Neural cell (in vitro differentiated cells): ENCODE results near the gene GOLT1B. TPM values are rescaled to one million over a fixed set of nuclear protein-coding genes. Genes with fewer than 3 reads are reported as not detected.

ENCODE experiments used
- H2AFZ ChIP-seq: fragments of 200-600, 300-800 bp; sonication (generic), shearing (Covaris generic); 2 replicates; pipeline ENCODE4 v1.6.0; 2014; ENCODE audit warnings: low read depth, mild to moderate bottlenecking, antibody characterized with exemption, low read length, moderate library complexity
- H3F3A ChIP-seq: fragments of 200-600 bp; shearing (Covaris generic); 2 replicates; pipeline ENCODE4 v1.6.1; 2016; ENCODE audit warnings: mild to moderate bottlenecking, moderate library complexity, mixed read lengths, antibody characterized with exemption, low read length; ENCODE audit not compliant: insufficient read depth, poor library complexity, severe bottlenecking
- H3K27ac ChIP-seq: fragments of 200-600, 300-800 bp; sonication (generic), shearing (Covaris generic); 2 replicates; pipeline ENCODE4 v1.5.1; 2014; ENCODE audit warnings: mild to moderate bottlenecking, low read length, moderate library complexity
- H3K27me3 ChIP-seq: fragments of 300-800, 200-600 bp; sonication (generic), shearing (Covaris generic); 2 replicates; pipeline ENCODE4 v1.6.0; 2014; ENCODE audit warnings: mild to moderate bottlenecking, low read depth, low read length, moderate library complexity; ENCODE audit not compliant: insufficient read depth
- H3K36me3 ChIP-seq: fragments of 300-800, 200-600 bp; sonication (generic), shearing (Covaris generic); 2 replicates; pipeline ENCODE4 v1.5.1; 2014; ENCODE audit warnings: mild to moderate bottlenecking, antibody characterized with exemption, low read length, moderate library complexity; ENCODE audit not compliant: insufficient read depth
- H3K4me2 ChIP-seq: fragments of 300-800, 200-600 bp; sonication (generic), shearing (Covaris generic); 2 replicates; pipeline ENCODE4 v1.6.0; 2014; ENCODE audit warnings: mild to moderate bottlenecking, low read length
- H3K4me3 ChIP-seq: fragments of 300-800, 200-600 bp; sonication (generic), shearing (Covaris generic); 2 replicates; pipeline ENCODE4 v1.5.1; 2014; ENCODE audit warnings: mild to moderate bottlenecking, low read length, moderate library complexity
- H3K79me2 ChIP-seq: fragments of 200-600 bp; shearing (Covaris generic); replicated peaks from 2 replicates; pipeline ENCODE4 v1.6.0; 2014; ENCODE audit warnings: mild to moderate bottlenecking, low read length, moderate library complexity; ENCODE audit not compliant: insufficient read depth
- H3K9ac ChIP-seq: fragments of 300-800, 200-600 bp; sonication (generic), shearing (Covaris generic); 2 replicates; pipeline ENCODE4 v1.6.1; 2016; ENCODE audit warnings: mild to moderate bottlenecking, low read length, mixed read lengths
- H3K9me2 ChIP-seq: fragments of 200-600 bp; shearing (Covaris generic); 2 replicates; pipeline ENCODE4 v1.6.1; 2016; ENCODE audit warnings: mild to moderate bottlenecking, low read length, mixed read lengths; ENCODE audit not compliant: insufficient read depth
- H3K9me3 ChIP-seq: fragments of 200-600, 300-800 bp; sonication (generic), shearing (Covaris generic); 2 replicates; pipeline ENCODE4 v1.6.1; 2016; ENCODE audit warnings: mild to moderate bottlenecking, mixed run types, low read length, moderate library complexity, mixed read lengths
- H4K20me1 ChIP-seq: fragments of 200-600 bp; shearing (Covaris generic); 2 replicates; pipeline ENCODE4 v1.6.1; 2016; ENCODE audit warnings: mild to moderate bottlenecking, mixed run types; ENCODE audit not compliant: insufficient read depth
- EP300 ChIP-seq: fragments of 450-650 bp; conservative IDR thresholded peaks from 2 replicates; pipeline ENCODE4 v1.6.1; 2014; ENCODE audit warnings: antibody characterized with exemption, mild to moderate bottlenecking, moderate library complexity; ENCODE audit not compliant: poor library complexity, severe bottlenecking
- EZH2 ChIP-seq: fragments of 200-600, 300-800 bp; shearing (Covaris generic), sonication (generic); IDR thresholded peaks from 2 replicates; pipeline ENCODE4 v1.6.1; 2014; ENCODE audit warnings: antibody characterized with exemption, low read length, borderline replicate concordance, mild to moderate bottlenecking; ENCODE audit not compliant: insufficient read depth, poor library complexity, severe bottlenecking
- MXI1 ChIP-seq: fragments of 450-650 bp; conservative IDR thresholded peaks from 2 replicates; pipeline ENCODE4 v1.6.1; 2014; ENCODE audit warnings: antibody characterized with exemption, mild to moderate bottlenecking; ENCODE audit not compliant: poor library complexity, severe bottlenecking
- POLR2AphosphoS5 ChIP-seq: IDR thresholded peaks from 2 replicates; pipeline ENCODE4 v1.6.1; 2012
- RAD21 ChIP-seq: fragments of 450-650 bp; conservative IDR thresholded peaks from 2 replicates; pipeline ENCODE4 v1.6.1; 2014; ENCODE audit warnings: antibody characterized with exemption, mild to moderate bottlenecking, moderate library complexity
- SMC3 ChIP-seq: fragments of 450-650 bp; conservative IDR thresholded peaks from 2 replicates; pipeline ENCODE4 v1.6.1; 2014; ENCODE audit warnings: antibody characterized with exemption, mild to moderate bottlenecking, moderate library complexity; ENCODE audit not compliant: poor library complexity
- TAF1 ChIP-seq: IDR thresholded peaks from 2 replicates; pipeline ENCODE4 v1.6.1; 2012; ENCODE audit warnings: low read depth
- polyA plus RNA-seq: library from polyadenylated mRNA; depleted of rRNA; stranded (reverse); fragments of >200 nt; gene quantifications from 2 replicates; pipeline ENCODE4 v1.2.3, GENCODE V29; 2014
- TF ChIP-seq, protein P1 (sequence below): fragments of 450-650 bp; IDR thresholded peaks from 2 replicates; pipeline ENCODE4 v1.5.1; 2014; ENCODE audit warnings: antibody characterized with exemption, mild to moderate bottlenecking, moderate library complexity; ENCODE audit not compliant: poor library complexity, severe bottlenecking
- TF ChIP-seq, protein P2 (sequence below): IDR thresholded peaks from 2 replicates; pipeline ENCODE4 v1.6.1; 2012; ENCODE audit warnings: borderline replicate concordance

GOLT1B gene
- polyA plus RNA-seq, 1 donor from 2014 or later: 203 TPM

DNA sequence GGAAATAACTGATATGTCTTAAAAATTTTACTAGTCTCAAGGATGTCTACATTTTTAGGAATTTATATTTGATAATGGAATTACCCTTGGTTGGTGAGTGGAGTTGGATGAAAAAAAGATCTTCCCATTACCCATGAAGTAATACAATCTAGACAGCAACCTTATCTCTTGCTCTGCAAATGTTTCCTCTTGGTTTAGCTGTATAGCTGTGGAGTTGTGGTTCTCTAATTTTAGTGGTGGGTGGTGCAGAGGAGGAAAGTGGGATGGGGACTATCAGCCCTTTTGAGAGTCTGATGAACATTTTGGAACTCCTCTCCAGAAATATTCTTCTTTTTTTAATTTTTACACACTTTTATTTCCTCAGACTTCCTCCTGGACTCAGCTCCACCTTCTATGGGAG is 41.6 kb downstream of the GOLT1B start:
- no peak overlapping the region for H3K4me3 ChIP-seq
- no peaks in the 10 kb centered on the region for H3F3A ChIP-seq
- H3K9me2 ChIP-seq: no peaks in the 10 kb centered on the region
- H3K4me2 ChIP-seq: no peak overlapping the region
- H4K20me1 ChIP-seq: no peaks in the 10 kb centered on the region
- no peak overlapping the region for H2AFZ ChIP-seq
- no peaks in the 10 kb centered on the region for H3K79me2 ChIP-seq
- no peaks in the 10 kb centered on the region for H3K9me3 ChIP-seq
- no peak overlapping the region for H3K27ac ChIP-seq
- TF ChIP-seq MXI1 (no peak), EP300 (no peak), SMC3 (no peak), POLR2AphosphoS5 (no peak), EZH2 (no peak), RAD21 (no peak), TAF1 (no peak)
- TF ChIP-seq, protein P1, sequence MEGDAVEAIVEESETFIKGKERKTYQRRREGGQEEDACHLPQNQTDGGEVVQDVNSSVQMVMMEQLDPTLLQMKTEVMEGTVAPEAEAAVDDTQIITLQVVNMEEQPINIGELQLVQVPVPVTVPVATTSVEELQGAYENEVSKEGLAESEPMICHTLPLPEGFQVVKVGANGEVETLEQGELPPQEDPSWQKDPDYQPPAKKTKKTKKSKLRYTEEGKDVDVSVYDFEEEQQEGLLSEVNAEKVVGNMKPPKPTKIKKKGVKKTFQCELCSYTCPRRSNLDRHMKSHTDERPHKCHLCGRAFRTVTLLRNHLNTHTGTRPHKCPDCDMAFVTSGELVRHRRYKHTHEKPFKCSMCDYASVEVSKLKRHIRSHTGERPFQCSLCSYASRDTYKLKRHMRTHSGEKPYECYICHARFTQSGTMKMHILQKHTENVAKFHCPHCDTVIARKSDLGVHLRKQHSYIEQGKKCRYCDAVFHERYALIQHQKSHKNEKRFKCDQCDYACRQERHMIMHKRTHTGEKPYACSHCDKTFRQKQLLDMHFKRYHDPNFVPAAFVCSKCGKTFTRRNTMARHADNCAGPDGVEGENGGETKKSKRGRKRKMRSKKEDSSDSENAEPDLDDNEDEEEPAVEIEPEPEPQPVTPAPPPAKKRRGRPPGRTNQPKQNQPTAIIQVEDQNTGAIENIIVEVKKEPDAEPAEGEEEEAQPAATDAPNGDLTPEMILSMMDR: no peak
- TF ChIP-seq, protein P2, sequence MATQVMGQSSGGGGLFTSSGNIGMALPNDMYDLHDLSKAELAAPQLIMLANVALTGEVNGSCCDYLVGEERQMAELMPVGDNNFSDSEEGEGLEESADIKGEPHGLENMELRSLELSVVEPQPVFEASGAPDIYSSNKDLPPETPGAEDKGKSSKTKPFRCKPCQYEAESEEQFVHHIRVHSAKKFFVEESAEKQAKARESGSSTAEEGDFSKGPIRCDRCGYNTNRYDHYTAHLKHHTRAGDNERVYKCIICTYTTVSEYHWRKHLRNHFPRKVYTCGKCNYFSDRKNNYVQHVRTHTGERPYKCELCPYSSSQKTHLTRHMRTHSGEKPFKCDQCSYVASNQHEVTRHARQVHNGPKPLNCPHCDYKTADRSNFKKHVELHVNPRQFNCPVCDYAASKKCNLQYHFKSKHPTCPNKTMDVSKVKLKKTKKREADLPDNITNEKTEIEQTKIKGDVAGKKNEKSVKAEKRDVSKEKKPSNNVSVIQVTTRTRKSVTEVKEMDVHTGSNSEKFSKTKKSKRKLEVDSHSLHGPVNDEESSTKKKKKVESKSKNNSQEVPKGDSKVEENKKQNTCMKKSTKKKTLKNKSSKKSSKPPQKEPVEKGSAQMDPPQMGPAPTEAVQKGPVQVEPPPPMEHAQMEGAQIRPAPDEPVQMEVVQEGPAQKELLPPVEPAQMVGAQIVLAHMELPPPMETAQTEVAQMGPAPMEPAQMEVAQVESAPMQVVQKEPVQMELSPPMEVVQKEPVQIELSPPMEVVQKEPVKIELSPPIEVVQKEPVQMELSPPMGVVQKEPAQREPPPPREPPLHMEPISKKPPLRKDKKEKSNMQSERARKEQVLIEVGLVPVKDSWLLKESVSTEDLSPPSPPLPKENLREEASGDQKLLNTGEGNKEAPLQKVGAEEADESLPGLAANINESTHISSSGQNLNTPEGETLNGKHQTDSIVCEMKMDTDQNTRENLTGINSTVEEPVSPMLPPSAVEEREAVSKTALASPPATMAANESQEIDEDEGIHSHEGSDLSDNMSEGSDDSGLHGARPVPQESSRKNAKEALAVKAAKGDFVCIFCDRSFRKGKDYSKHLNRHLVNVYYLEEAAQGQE: no peak
- H3K36me3 ChIP-seq: no peaks in the 10 kb centered on the region
- no peaks in the 10 kb centered on the region for H3K27me3 ChIP-seq
- H3K9ac ChIP-seq: no peak overlapping the region

DNA sequence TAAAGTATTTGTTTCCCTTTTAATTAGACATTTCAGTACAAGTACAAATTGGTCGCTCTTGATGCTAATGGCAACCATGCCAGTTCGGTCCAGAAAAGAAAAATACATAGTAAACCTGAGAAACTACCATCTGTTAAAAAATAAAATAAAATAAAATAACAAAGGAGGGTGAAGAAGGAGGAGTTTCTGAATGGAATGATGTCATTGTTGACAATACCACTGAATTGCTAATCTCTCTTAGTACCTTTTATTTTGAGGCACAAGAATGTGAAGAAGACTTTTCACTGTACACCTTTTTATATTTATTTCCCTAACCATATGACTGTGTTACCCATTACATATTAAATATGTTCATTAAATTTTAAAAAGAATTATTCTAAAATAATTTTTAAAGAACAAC is 44.0 kb downstream of the GOLT1B start:
- Histone ChIP-seq H3K79me2 (no peaks in the 10 kb centered on the region), H3K4me3 (no peak overlapping the region), H3K9ac (no peak overlapping the region), H3K4me2 (no peak overlapping the region), H3K9me2 (no peaks in the 10 kb centered on the region), H3K27me3 (no peaks in the 10 kb centered on the region), H4K20me1 (no peaks in the 10 kb centered on the region), H3F3A (no peaks in the 10 kb centered on the region), H3K36me3 (no peaks in the 10 kb centered on the region), H2AFZ (no peak overlapping the region), H3K9me3 (no peaks in the 10 kb centered on the region), H3K27ac (no peak overlapping the region)
- TF ChIP-seq MXI1: no peak
- TF ChIP-seq EP300: no peak
- TF ChIP-seq RAD21: no peak

- H4K20me1 ChIP-seq: no peaks in the 10 kb centered on the region
- TF ChIP-seq EZH2 (no peak), TAF1 (no peak), POLR2AphosphoS5 (no peak), EP300 (no peak), SMC3 (no peak), MXI1 (no peak), RAD21 (no peak)
- TF ChIP-seq, protein P2: no peak
- TF ChIP-seq, protein P1: no peak
- H3K79me2 ChIP-seq: no peaks in the 10 kb centered on the region
- H3K36me3 ChIP-seq: no peaks in the 10 kb centered on the region
- no peak overlapping the region for H3K9ac ChIP-seq
- no peak overlapping the region for H2AFZ ChIP-seq
- H3K27me3 ChIP-seq: no peaks in the 10 kb centered on the region
- H3F3A ChIP-seq: no peaks in the 10 kb centered on the region
- H3K4me2 ChIP-seq: no peak overlapping the region
- no peak overlapping the region for H3K27ac ChIP-seq
- no peak overlapping the region for H3K4me3 ChIP-seq
- H3K9me2 ChIP-seq: no peaks in the 10 kb centered on the region
- H3K9me3 ChIP-seq: no peaks in the 10 kb centered on the region
Observed at GRCh38 chr12:21546716-21547115, 45.1 kb downstream of the GOLT1B start.
